IMR-90 (cell line): Measurements from ENCODE around the gene RAD51B. TPM values are rescaled to one million over a fixed set of nuclear protein-coding genes. Genes with fewer than 3 reads are reported as not detected.

Experiments used
- ATAC-seq: fragments of 200-7000 bp; cut with Tn5 transposase; 2 replicates; pipeline ENCODE4 v1.9.1; 2020; ENCODE audit warnings: low read depth, mild to moderate bottlenecking, moderate library complexity
- BruUV-seq: library from RNA; stranded (reverse); fragments of 400-500 nt; replicated peaks from 2 replicates; lab custom pipeline; 2021; lab: Mats Ljungman, UMichigan
- CTCF ChIA-PET: fragments of 300-600 bp; formaldehyde crosslinking; extraction: SDS; loops from one replicate; lab custom pipeline; 2021; ENCODE audit warnings: antibody characterized with exemption; lab: Yijun Ruan, JAX
- POLR2A ChIA-PET: fragments of 300-600 bp; sonication (Branson Sonifier 250); formaldehyde crosslinking; loops from one replicate; lab custom pipeline; 2022; ENCODE audit warnings: antibody characterized with exemption; ENCODE audit not compliant: unreplicated experiment; lab: Charles Lee
- DNase-seq: peaks from one replicate; pipeline ENCODE4 v3.0.0; 2013
- H2AFZ ChIP-seq: replicated peaks from 2 replicates; pipeline ENCODE3; 2013; ENCODE audit warnings: low read length, mild to moderate bottlenecking; ENCODE audit not compliant: poor library complexity
- H2AK5ac ChIP-seq: 2 replicates; pipeline ENCODE4 v1.6.1; 2013; ENCODE audit warnings: low read depth, low read length, inconsistent platforms
- H2AK9ac ChIP-seq: replicated peaks from 2 replicates; pipeline ENCODE3; 2013; ENCODE audit warnings: mild to moderate bottlenecking, low read depth, low read length, moderate library complexity; ENCODE audit not compliant: poor library complexity
- H2BK120ac ChIP-seq: 2 replicates; pipeline ENCODE4 v1.6.1; 2013; ENCODE audit warnings: low read depth, low read length, inconsistent platforms
- H2BK15ac ChIP-seq: 3 replicates; pipeline ENCODE4 v1.6.1; 2013; ENCODE audit warnings: low read depth, low read length, inconsistent platforms
- H2BK20ac ChIP-seq: 2 replicates; pipeline ENCODE4 v1.6.1; 2013; ENCODE audit warnings: low read depth, mild to moderate bottlenecking, inconsistent platforms, low read length, moderate library complexity
- H2BK5ac ChIP-seq: 2 replicates; pipeline ENCODE4 v1.6.1; 2013; ENCODE audit warnings: mild to moderate bottlenecking, low read depth, low read length, inconsistent platforms; ENCODE audit not compliant: poor library complexity, severe bottlenecking
- H3K14ac ChIP-seq: replicated peaks from 2 replicates; pipeline ENCODE4 v1.6.1; 2013; ENCODE audit warnings: low read depth, low read length, inconsistent platforms
- H3K18ac ChIP-seq: 2 replicates; pipeline ENCODE4 v1.6.1; 2013; ENCODE audit warnings: low read depth, low read length, control low read depth
- H3K23ac ChIP-seq: 2 replicates; pipeline ENCODE4 v1.6.1; 2013; ENCODE audit warnings: low read depth, low read length, inconsistent platforms
- H3K27ac ChIP-seq: 2 replicates; pipeline ENCODE4 v1.5.1; 2013; ENCODE audit warnings: mild to moderate bottlenecking, control low read depth, low read length; ENCODE audit not compliant: insufficient read depth
- H3K27me3 ChIP-seq: 2 replicates; pipeline ENCODE4 v1.6.1; 2013; ENCODE audit warnings: low read length; ENCODE audit not compliant: control insufficient read depth, insufficient read depth
- H3K36me3 ChIP-seq: 2 replicates; pipeline ENCODE4 v1.6.1; 2013; ENCODE audit warnings: low read length, mixed read lengths; ENCODE audit not compliant: control insufficient read depth, insufficient read depth
- H3K4ac ChIP-seq: 2 replicates; pipeline ENCODE4 v1.6.1; 2013; ENCODE audit warnings: low read depth, low read length, inconsistent platforms
- H3K4me1 ChIP-seq: 2 replicates; pipeline ENCODE4 v1.6.1; 2013; ENCODE audit warnings: low read length, mixed read lengths; ENCODE audit not compliant: control insufficient read depth, insufficient read depth
- H3K4me2 ChIP-seq: 2 replicates; pipeline ENCODE4 v1.6.1; 2013; ENCODE audit warnings: low read depth, mild to moderate bottlenecking, control low read depth, low read length, moderate library complexity
- H3K4me3 ChIP-seq: 2 replicates; pipeline ENCODE4 v1.5.1; 2013; ENCODE audit warnings: low read depth, mild to moderate bottlenecking, control low read depth, low read length, moderate library complexity; ENCODE audit not compliant: insufficient read depth
- H3K56ac ChIP-seq: 2 replicates; pipeline ENCODE4 v1.6.1; 2013; ENCODE audit warnings: low read length, inconsistent platforms; ENCODE audit not compliant: insufficient read depth; ENCODE audit errors: extremely low read depth
- H3K79me1 ChIP-seq, 2 experiments: 2 replicates each; pipeline ENCODE4 v1.6.1; 2013; ENCODE audit warnings: low read length in 2 of 2, inconsistent platforms in 1 of 2, low read depth in 1 of 2
- H3K9ac ChIP-seq: 2 replicates; pipeline ENCODE4 v1.6.1; 2013; ENCODE audit warnings: low read depth, low read length, control low read depth
- H3K9me1 ChIP-seq: 2 replicates; pipeline ENCODE4 v1.6.1; 2013; ENCODE audit warnings: low read length, inconsistent platforms; ENCODE audit not compliant: insufficient read depth
- H3K9me3 ChIP-seq: 2 replicates; pipeline ENCODE4 v1.6.1; 2013; ENCODE audit warnings: low read length; ENCODE audit not compliant: control insufficient read depth, insufficient read depth
- H4K20me1 ChIP-seq: 2 replicates; pipeline ENCODE4 v1.6.1; 2013; ENCODE audit warnings: low read length, inconsistent platforms; ENCODE audit not compliant: insufficient read depth
- H4K5ac ChIP-seq: 2 replicates; pipeline ENCODE4 v1.6.1; 2013; ENCODE audit warnings: mild to moderate bottlenecking, low read depth, low read length, control low read depth
- H4K8ac ChIP-seq, 2 experiments: 2 replicates each; pipeline ENCODE4 v1.6.1; 2013; ENCODE audit warnings: low read depth in 2 of 2, low read length in 2 of 2, control low read depth in 1 of 2, inconsistent platforms in 1 of 2
- H4K91ac ChIP-seq: 2 replicates; pipeline ENCODE4 v1.6.1; 2013; ENCODE audit warnings: low read depth, low read length, inconsistent platforms; ENCODE audit not compliant: insufficient read depth
- BHLHE40 ChIP-seq: fragments of 150-350 bp; IDR thresholded peaks from 2 replicates; pipeline ENCODE4 v1.6.1; 2016; ENCODE audit warnings: mild to moderate bottlenecking, low read depth, low read length
- CHD1 ChIP-seq: IDR thresholded peaks from 2 replicates; pipeline ENCODE4 v1.6.1; 2012; ENCODE audit warnings: low read depth, low read length, improper control_type of control experiment
- MAFK ChIP-seq: IDR thresholded peaks from 2 replicates; pipeline ENCODE4 v1.6.1; 2012; ENCODE audit warnings: low read depth, low read length, improper control_type of control experiment
- NFE2L2 ChIP-seq: fragments of 150-350 bp; IDR thresholded peaks from 2 replicates; pipeline ENCODE4 v1.6.1; 2016; ENCODE audit warnings: low read depth, mild to moderate bottlenecking, low read length
- RAD21 ChIP-seq: IDR thresholded peaks from 2 replicates; pipeline ENCODE4 v1.6.1; 2012; ENCODE audit warnings: low read length, improper control_type of control experiment
- RCOR1 ChIP-seq: IDR thresholded peaks from 2 replicates; pipeline ENCODE4 v1.6.1; 2012; ENCODE audit warnings: mild to moderate bottlenecking, low read length, improper control_type of control experiment; ENCODE audit not compliant: insufficient replicate concordance
- SMC3 ChIP-seq: fragments of 150-350 bp; IDR thresholded peaks from 2 replicates; pipeline ENCODE4 v1.6.1; 2016; ENCODE audit warnings: low read depth, mild to moderate bottlenecking, antibody characterized with exemption, low read length, moderate library complexity
- WGBS, 2 experiments: methylation state at CpG; one replicate each; pipeline versions ENCODE4 v1.1.5 to v1.1.7; 2013; ENCODE audit warnings: missing lambda C conversion rate in 2 of 2; ENCODE audit not compliant: insufficient read length in 1 of 2; ENCODE audit errors: extremely low coverage in 2 of 2; 5-methylcytosine and 5-hydroxymethylcytosine counted together
- dilution Hi-C: fragments of 300-500 bp; cut with HindIII; formaldehyde crosslinking; loops from one replicate; pipeline ENCODE4 v1.14.3; 2018; ENCODE audit warnings: low sequenced_read_pairs; ENCODE audit not compliant: unreplicated experiment
- in situ Hi-C: fragments of 300-500 bp; cut with MboI; formaldehyde crosslinking; loops from 3 replicates; pipeline ENCODE4 v1.14.3; 2019; ENCODE audit warnings: low sequenced_read_pairs, inconsistent platforms, mixed read lengths
- intact Hi-C: fragments of 100-400 bp; cut with micrococcal nuclease; formaldehyde crosslinking; loops from 2 replicates; pipeline ENCODE4 v1.10.0; 2022
- polyA plus RNA-seq, 3 experiments: library from polyadenylated mRNA; depleted of rRNA; stranded (reverse); fragments of >200 nt; gene quantifications; 2 replicates each; pipeline ENCODE4 v1.2.3, GENCODE V29; 2012; ENCODE audit warnings: low replicate concordance in 1 of 3
- total RNA-seq: library from RNA; depleted of rRNA; stranded (reverse); fragments of >200 nt; gene quantifications from 2 replicates; pipeline ENCODE4 v1.2.3, GENCODE V29; 2012
- TF ChIP-seq, protein P1 (sequence below): conservative IDR thresholded peaks from 2 replicates; pipeline ENCODE4 v1.5.1; 2012; ENCODE audit warnings: mild to moderate bottlenecking, low read depth, low read length, improper control_type of control experiment
- TF ChIP-seq, protein P2 (sequence below): fragments of 150-350 bp; IDR thresholded peaks from 2 replicates; pipeline ENCODE4 v1.6.1; 2016; ENCODE audit warnings: low read depth, mild to moderate bottlenecking, low read length, moderate library complexity, borderline replicate concordance

Gene RAD51B
- total and polyA plus RNA-seq, 2 of the 4 experiments (the other 2 are of a cell fraction), result 5.1 to 18.8 TPM

DNA sequence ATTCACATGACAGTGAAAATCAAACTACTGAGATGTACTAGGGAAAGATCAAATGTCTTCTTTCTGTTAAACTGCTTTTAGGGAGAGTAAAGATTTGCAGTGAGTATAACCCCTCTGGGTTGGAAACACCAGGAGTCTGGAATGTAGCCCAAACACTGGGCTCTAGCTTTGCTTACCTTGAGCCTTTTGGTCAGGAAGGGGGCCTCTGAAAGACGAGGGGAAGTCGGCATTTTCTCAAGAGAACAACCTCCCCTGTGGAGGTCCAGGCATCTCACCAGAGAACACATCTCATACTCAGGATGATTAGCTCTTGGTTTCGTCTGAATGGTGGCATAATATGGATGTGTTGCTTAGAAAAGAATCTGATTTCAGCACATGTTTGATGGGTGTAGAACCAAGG lies 804.2 kb downstream of the RAD51B start:
- Histone ChIP-seq H3K4me2 (no peak overlapping the region), H3K14ac (no peak overlapping the region), H3K4me3 (no peak overlapping the region), H4K91ac (no peak overlapping the region), H3K18ac (no peak overlapping the region), H2AFZ (no peak overlapping the region), H3K9me1 (peaks cover 8% of the 10 kb centered on the region; the same call in 1 of the 2 replicates), H2BK20ac (no peak overlapping the region), H2BK15ac (no peak overlapping the region), H3K9ac (no peak overlapping the region), H3K9me3 (no peaks in the 10 kb centered on the region; the same call in 1 of the 2 replicates), H4K20me1 (no peaks in the 10 kb centered on the region), H2AK9ac (no peak overlapping the region), H2AK5ac (no peak overlapping the region), H3K4ac (no peak overlapping the region; the same call in 1 of the 2 replicates), H4K5ac (no peak overlapping the region), H4K8ac (no peak overlapping the region), H3K4me1 (peaks cover 9% of the 10 kb centered on the region; the same call in 1 of the 2 replicates), H3K79me1 (no peaks in the 10 kb centered on the region), H3K36me3 (no peaks in the 10 kb centered on the region), H3K27me3 (no peaks in the 10 kb centered on the region), H2BK120ac (no peak overlapping the region), H2BK5ac (no peak overlapping the region), H3K23ac (no peak overlapping the region), H3K56ac (no peak overlapping the region), H3K27ac (no peak overlapping the region)
- DNase-seq (no peak), ATAC-seq (no peak)
- no TSS peak for BruUV-seq
- no peak for TF ChIP-seq NFE2L2
- TF ChIP-seq RCOR1, result no peak
- no peak for TF ChIP-seq CHD1
- no peak for TF ChIP-seq MAFK
- TF ChIP-seq, protein P1, sequence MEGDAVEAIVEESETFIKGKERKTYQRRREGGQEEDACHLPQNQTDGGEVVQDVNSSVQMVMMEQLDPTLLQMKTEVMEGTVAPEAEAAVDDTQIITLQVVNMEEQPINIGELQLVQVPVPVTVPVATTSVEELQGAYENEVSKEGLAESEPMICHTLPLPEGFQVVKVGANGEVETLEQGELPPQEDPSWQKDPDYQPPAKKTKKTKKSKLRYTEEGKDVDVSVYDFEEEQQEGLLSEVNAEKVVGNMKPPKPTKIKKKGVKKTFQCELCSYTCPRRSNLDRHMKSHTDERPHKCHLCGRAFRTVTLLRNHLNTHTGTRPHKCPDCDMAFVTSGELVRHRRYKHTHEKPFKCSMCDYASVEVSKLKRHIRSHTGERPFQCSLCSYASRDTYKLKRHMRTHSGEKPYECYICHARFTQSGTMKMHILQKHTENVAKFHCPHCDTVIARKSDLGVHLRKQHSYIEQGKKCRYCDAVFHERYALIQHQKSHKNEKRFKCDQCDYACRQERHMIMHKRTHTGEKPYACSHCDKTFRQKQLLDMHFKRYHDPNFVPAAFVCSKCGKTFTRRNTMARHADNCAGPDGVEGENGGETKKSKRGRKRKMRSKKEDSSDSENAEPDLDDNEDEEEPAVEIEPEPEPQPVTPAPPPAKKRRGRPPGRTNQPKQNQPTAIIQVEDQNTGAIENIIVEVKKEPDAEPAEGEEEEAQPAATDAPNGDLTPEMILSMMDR, result no peak
- TF ChIP-seq, protein P2, sequence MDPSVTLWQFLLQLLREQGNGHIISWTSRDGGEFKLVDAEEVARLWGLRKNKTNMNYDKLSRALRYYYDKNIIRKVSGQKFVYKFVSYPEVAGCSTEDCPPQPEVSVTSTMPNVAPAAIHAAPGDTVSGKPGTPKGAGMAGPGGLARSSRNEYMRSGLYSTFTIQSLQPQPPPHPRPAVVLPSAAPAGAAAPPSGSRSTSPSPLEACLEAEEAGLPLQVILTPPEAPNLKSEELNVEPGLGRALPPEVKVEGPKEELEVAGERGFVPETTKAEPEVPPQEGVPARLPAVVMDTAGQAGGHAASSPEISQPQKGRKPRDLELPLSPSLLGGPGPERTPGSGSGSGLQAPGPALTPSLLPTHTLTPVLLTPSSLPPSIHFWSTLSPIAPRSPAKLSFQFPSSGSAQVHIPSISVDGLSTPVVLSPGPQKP, result no peak
- no peak for TF ChIP-seq SMC3
- TF ChIP-seq BHLHE40, result no peak
- TF ChIP-seq RAD21, result no peak
- ChIA-PET POLR2A (no interaction called here), CTCF (no interaction called here)
- no CpG with 5 or more reads among the region's 3 CpGs for WGBS, 2 experiments
- dilution Hi-C loops (no loop called here), in situ Hi-C loops (no loop called here), intact Hi-C loops (no loop called here)
